Measurements from ENCODE around the gene GALR3. TPM values are rescaled to one million over a fixed set of nuclear protein-coding genes. Genes with fewer than 3 reads are reported as not detected.

Gene GALR3
- total and polyA plus RNA-seq, 2 of the 8 experiments (the other 6 are each of a cell fraction or from before 2014, with no cell fraction given): 0.84 to 1.1 TPM

GRCh38 chr22:37849089-37849751 lies 26.0 kb downstream of the GALR3 start, which contains the start of gene EIF3L (continued):
- TF ChIP-seq TAF7 (optimal IDR thresholded peaks at IDR 0.05; ENCODE audit: borderline replicate concordance, low read depth, low read length): peak; percentile 81
- TF ChIP-seq GABPA (IDR thresholded peaks at IDR 0.05; ENCODE audit: borderline replicate concordance, insufficient read depth, low read length): peak; percentile 92
- TF ChIP-seq USF2 (IDR thresholded peaks at IDR 0.05; ENCODE audit: low read length): no peak
- TF ChIP-seq TCF12 (IDR thresholded peaks at IDR 0.05; ENCODE audit: low read depth, low read length): no peak
- TF ChIP-seq EZH2 (IDR thresholded peaks at IDR 0.05; ENCODE audit: low read depth, low read length, severe bottlenecking): no peak
- peak in 1 of 2 experiments; percentile 52; a peak in 2 of 4 replicates for TF ChIP-seq SIN3A (conservative IDR thresholded peaks at IDR 0.05 in 1 of 2, IDR thresholded peaks at IDR 0.05 in 1 of 2; ENCODE audit: low read depth in 1 of 2, low read length in 2 of 2)
- no peak for TF ChIP-seq RNF2 (IDR thresholded peaks at IDR 0.05; ENCODE audit: borderline replicate concordance, low read depth, low read length, missing control alignments, poor library complexity, severe bottlenecking)
- no peak for TF ChIP-seq CBX8 (IDR thresholded peaks at IDR 0.05; ENCODE audit: borderline replicate concordance, low read depth, low read length)
- no peak for TF ChIP-seq JUN (IDR thresholded peaks at IDR 0.05; ENCODE audit: low read depth, low read length)

Data from H1 (cell line).